Right lobe of liver (tissue), 4 donors: ENCODE data around the gene DIP2A.

Experiments used
- POLR2A ChIP-seq: fragments of 450-650 bp; IDR thresholded peaks from one replicate; pipeline ENCODE4 v1.6.1; 2017; ENCODE audit warnings: antibody characterized with exemption, mild to moderate bottlenecking
- TF ChIP-seq, protein P1 (sequence below), 4 donors: fragments of 200-600 bp in 3 of 4; fragments of 450-650 bp in 1 of 4; IDR thresholded peaks; one replicate each; pipeline versions ENCODE4 v1.5.1 to v1.8.0; 2016 to 2022; ENCODE audit warnings: antibody characterized with exemption in 4 of 4, mild to moderate bottlenecking in 2 of 4
- donor health status: DM: no; HTN: no; CAD: no.
- donor health status: DM: no; HTN: no; CAD: no.
- donor health status: DM: no; HTN: yes; CAD: no.

- TF ChIP-seq, protein P1, sequence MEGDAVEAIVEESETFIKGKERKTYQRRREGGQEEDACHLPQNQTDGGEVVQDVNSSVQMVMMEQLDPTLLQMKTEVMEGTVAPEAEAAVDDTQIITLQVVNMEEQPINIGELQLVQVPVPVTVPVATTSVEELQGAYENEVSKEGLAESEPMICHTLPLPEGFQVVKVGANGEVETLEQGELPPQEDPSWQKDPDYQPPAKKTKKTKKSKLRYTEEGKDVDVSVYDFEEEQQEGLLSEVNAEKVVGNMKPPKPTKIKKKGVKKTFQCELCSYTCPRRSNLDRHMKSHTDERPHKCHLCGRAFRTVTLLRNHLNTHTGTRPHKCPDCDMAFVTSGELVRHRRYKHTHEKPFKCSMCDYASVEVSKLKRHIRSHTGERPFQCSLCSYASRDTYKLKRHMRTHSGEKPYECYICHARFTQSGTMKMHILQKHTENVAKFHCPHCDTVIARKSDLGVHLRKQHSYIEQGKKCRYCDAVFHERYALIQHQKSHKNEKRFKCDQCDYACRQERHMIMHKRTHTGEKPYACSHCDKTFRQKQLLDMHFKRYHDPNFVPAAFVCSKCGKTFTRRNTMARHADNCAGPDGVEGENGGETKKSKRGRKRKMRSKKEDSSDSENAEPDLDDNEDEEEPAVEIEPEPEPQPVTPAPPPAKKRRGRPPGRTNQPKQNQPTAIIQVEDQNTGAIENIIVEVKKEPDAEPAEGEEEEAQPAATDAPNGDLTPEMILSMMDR (IDR thresholded peaks at IDR 0.05): no peak
- no peak for TF ChIP-seq POLR2A
Observed at GRCh38 chr21:46503922-46504550, 45.3 kb downstream of the DIP2A start.
